Measurements from ENCODE around the gene PUM1.

DNA sequence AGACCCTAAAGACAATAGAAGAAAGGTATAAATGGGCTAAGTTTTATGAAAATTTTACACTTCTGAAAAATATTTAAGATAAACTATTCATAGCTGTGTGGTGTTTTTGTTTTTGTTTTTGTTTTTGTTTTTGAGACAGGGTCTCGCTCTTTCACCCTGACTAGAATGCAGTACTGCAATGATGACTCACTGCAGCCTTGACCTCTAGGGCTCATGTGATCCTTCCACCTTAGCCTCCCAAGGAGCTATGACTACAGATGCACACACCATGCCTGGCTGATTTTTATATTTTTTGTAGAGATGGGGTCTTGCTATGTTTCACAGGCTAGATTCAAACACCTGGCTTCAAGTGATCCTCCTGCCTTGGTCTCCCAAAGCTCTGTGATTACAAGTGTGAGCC lies 66.6 kb downstream of the PUM1 start:
- TF ChIP-seq CTCF (IDR thresholded peaks at IDR 0.05) (no peak), POLR2A (IDR thresholded peaks at IDR 0.05) (no peak)
